HUES64 (cell line): ENCODE results near the gene DPP6.
"Not testable (repeated sequence)": the region's sequence is repeated elsewhere in the genome, so short reads cannot be mapped to it uniquely, and the experiment has no call there.

ENCODE experiments used
- H3K27ac ChIP-seq: 2 replicates; pipeline ENCODE4 v1.7.0; 2013; ENCODE audit warnings: low read depth, low read length, inconsistent platforms
- H3K27me3 ChIP-seq: 2 replicates; pipeline ENCODE4 v1.6.1; 2013; ENCODE audit warnings: mild to moderate bottlenecking, low read length; ENCODE audit not compliant: insufficient read depth
- H3K36me3 ChIP-seq: 2 replicates; pipeline ENCODE4 v1.6.1; 2013; ENCODE audit warnings: mild to moderate bottlenecking, low read length; ENCODE audit not compliant: insufficient read depth
- H3K4me1 ChIP-seq: 2 replicates; pipeline ENCODE4 v1.6.1; 2013; ENCODE audit warnings: mild to moderate bottlenecking, low read length, moderate library complexity; ENCODE audit not compliant: insufficient read depth
- H3K4me3 ChIP-seq: 2 replicates; pipeline ENCODE4 v1.5.1; 2013; ENCODE audit warnings: mild to moderate bottlenecking, low read length, moderate library complexity
- H3K9ac ChIP-seq: 2 replicates; pipeline ENCODE4 v1.6.1; 2013; ENCODE audit warnings: mild to moderate bottlenecking, low read depth, low read length
- H3K9me3 ChIP-seq: 2 replicates; pipeline ENCODE4 v1.6.1; 2013; ENCODE audit warnings: low read depth, low read length; ENCODE audit not compliant: insufficient read depth
- WGBS: fragments of 150-250, 120-280 bp; methylation state at CpG from one replicate; pipeline ENCODE4 v1.1.7; 2013; ENCODE audit warnings: missing lambda C conversion rate; 5-methylcytosine and 5-hydroxymethylcytosine counted together

DPP6 gene

DNA sequence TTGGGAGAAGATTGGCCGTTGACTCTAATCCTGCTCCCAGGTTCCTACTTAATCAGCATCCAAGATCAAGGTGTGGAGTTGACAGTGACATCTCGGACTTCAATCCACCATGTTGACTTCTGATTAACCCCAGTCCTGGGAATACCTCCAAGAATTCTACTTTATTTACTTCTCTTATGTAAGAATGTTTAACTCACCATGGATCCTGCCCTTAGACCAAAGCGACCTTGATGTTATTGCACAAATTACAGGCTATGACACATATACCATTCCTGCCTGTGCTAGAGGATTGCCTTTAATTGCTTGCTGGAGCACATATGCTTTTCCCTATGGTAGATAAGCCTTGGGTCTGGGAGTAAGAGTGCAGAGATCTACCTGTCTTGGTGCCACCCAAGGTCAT lies 28.1 kb downstream of the DPP6 start:
- H3K27me3 ChIP-seq, H3K9ac ChIP-seq, H3K27ac ChIP-seq, H3K4me1 ChIP-seq, H3K9me3 ChIP-seq, H3K36me3 ChIP-seq, H3K4me3 ChIP-seq: not testable (repeated sequence)
- WGBS = 100% methylated on average over 1 of the region's 3 CpGs

DNA sequence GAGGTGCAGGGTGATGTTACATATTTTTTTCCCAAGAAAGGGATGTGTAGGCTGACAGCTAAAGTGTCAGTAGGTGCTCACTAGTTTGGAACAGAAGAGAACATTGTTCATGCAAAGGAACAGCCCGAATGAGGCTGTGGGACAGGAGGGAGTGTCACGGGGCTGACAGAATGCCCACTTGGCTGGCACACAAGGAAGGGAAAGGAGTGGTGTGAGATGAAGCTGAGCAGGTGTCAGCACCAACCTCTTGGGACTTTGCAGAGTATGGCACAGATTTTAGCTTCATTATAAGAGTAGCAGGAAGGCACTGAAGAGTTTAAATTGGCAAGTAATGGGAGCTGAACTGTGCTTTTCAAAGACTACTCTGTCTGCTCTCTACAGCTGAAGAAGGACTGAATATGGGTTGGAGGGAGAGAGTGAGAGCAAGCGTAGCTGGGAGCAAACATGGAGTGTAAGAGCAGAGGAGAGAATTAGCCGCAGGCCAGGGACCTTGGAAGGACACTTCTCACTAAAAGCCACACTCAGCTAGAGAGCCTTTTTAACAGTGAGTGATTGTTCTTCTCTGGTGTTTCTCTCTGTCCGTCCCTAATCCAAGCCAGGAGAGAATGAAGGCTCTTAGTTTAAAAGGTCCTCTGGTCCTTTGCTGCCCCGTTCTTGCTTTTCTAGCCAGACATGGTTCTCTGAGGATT lies 35.0 kb downstream of the DPP6 start:
- not testable (repeated sequence) for H3K9me3 ChIP-seq, H3K36me3 ChIP-seq, H3K4me3 ChIP-seq, H3K27ac ChIP-seq, H3K27me3 ChIP-seq, H3K9ac ChIP-seq, H3K4me1 ChIP-seq
- 95% methylated on average over 4 of the region's 6 CpGs for WGBS

DNA sequence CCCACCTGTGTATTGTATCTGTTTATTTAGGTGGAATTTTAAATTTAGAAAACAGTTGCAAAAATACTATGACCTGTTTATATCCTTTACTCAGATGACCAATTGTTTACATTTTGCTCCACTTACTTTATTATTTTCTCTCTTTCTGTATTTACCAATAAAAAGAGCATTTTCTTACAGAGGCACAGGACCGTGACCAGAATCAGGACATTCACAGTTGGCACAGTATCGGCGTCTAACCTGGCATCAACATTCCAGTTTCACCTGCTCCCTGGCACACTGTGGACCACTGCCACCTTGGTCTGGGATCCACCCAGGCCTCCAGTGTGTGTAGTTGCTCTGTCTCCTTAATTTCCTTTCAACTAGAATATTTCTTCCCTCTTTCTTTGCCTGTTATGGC lies 39.9 kb downstream of the DPP6 start:
- H3K27ac ChIP-seq, H3K4me3 ChIP-seq, H3K4me1 ChIP-seq, H3K27me3 ChIP-seq, H3K36me3 ChIP-seq, H3K9ac ChIP-seq, H3K9me3 ChIP-seq: not testable (repeated sequence)
- WGBS = 91% methylated on average over 3 of the region's 3 CpGs

DNA sequence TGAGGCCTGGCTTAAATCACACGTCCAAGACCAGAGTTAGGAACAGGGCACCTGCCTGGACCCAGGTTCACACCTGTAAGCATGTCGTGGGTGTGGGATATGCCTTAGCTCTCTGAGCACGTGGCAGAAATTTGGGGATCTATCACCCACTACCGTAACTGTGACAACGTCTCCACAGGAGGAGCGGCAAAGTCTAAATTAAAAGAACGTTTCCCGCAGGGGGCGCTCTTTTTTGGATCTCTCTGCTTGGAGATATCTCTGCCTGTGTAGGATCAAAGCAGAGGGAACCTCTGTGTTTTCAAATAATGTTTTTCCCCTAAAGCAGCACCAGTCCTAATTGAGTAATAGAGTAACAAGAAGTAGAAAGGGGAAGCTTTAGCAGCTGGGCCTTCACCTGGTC lies 43.0 kb downstream of the DPP6 start:
- H3K9ac ChIP-seq, H3K36me3 ChIP-seq, H3K4me1 ChIP-seq, H3K4me3 ChIP-seq, H3K27me3 ChIP-seq, H3K9me3 ChIP-seq, H3K27ac ChIP-seq: not testable (repeated sequence)
- 84% methylated on average over 9 of the region's 9 CpGs for WGBS

DNA sequence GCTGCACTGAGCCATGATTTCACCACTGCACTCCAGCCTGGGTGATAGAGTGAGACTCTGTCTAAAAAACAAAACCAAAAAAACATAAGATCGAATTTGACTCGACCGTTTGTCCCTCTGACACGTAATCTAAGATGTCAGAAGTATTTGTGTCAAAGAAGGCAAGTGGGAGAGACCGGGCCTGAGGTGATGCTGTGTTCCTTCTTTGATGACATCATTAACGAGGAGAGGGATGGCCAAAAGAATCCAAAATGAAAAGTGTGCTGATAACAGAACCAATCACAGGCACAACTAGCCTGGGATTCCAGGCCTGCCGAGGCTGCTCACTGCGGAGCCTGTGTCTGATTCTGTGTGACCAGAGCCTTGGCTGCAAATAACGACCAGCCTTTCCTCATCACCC lies 52.9 kb downstream of the DPP6 start:
- WGBS = 96% methylated on average over 9 of the region's 9 CpGs
- H3K27ac ChIP-seq, H3K4me1 ChIP-seq, H3K9me3 ChIP-seq, H3K9ac ChIP-seq, H3K27me3 ChIP-seq, H3K4me3 ChIP-seq, H3K36me3 ChIP-seq: not testable (repeated sequence)

DNA sequence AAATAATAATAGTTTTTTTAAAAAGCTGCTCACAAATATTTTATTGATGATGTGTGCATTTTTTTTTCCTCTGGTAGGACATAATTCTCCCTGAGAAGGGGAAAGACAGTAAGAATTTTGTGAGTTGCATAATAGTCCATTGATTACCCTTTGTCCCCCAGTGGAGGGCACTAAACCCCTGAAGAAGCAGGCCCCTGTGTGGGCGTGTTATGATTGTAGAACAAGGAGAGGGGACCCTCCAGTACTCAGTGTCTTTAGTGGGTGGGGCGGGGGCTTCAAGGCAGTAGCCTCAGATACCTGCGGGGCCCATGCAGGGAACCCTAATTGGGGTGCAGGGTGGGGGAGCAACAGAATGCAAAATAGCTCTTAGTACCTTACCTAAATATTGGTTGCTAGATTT lies 57.4 kb downstream of the DPP6 start:
- H3K4me3 ChIP-seq, H3K4me1 ChIP-seq, H3K27me3 ChIP-seq, H3K27ac ChIP-seq, H3K9me3 ChIP-seq, H3K36me3 ChIP-seq, H3K9ac ChIP-seq: not testable (repeated sequence)
- no CpG with 5 or more reads among the region's 3 CpGs for WGBS

DNA sequence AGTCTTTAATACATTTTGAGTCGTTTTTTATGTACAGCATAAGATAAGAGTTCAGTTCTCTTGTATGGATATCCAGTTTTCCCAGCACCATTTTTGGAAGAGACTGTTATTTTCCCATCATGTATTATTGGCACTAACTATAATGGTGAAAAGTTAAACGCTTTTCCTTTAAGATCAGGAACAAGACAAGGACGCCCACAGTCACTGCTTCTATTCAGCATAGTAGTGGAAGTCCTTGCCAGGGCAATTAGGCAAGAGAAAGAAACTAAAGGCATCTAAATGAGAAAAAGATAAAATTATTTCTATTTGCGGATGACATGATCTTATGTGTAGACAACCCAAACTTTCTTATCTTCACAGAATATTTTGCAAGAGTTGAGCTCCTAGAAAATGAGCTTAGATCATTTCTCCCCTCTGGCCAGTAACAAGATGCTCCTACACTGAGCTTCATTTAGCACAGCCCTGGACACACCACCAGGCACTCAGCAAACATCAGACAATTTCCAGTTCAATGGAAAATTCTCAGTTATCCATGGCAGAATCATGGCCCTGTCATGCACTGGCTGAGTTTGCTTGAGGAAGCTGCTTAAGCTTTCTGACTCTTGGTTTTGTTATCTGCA lies 61.6 kb downstream of the DPP6 start:
- not testable (repeated sequence) for H3K4me1 ChIP-seq, H3K9ac ChIP-seq, H3K9me3 ChIP-seq, H3K4me3 ChIP-seq, H3K27ac ChIP-seq, H3K27me3 ChIP-seq, H3K36me3 ChIP-seq
- WGBS = 93% methylated on average over 3 of the region's 4 CpGs

DNA sequence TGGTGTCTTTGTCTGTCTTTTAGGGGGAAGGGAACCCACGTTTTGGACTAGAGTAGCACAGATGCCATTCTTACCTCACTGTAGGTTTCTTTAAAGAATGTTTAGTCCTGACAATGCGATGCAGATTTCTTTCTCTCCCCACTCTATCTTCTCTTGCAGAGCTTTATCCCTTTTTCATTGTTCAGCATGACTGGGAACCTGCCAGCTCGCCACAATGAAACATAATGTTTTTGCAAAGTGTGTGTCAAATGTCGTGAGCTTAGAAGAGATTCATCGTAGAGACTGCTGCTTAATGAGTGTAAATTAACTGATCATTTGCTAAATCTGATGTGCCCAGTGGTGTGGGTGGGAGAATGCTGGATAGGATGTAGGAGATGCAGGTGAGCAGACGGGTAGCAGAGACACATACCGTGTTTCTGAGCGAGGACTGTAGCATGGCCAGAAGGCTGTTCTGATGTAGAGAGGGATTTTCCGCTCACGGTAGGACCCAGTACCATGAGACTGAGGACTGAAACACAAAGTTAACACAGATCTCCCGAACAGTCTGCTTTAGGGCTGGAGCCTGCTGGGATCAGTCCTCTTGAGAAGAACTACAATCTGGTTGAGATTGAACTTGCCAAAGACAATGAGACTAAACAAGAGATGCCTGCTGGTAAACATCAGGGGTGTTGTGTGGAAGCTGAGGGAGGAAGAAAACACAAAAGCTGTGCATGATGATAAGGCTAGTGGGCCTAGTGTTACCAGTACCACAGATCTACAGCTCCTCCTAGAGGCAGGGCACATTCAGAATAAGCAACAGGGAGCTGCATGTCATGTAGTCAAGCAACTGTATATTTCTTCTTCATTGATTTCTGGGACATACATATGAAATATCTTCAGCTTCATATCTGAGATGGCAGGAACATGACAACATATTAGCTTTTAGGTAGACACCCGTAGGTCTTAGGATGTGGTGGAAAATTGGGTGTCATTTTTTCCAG lies 65.5 kb downstream of the DPP6 start:
- H3K4me3 ChIP-seq, H3K27me3 ChIP-seq, H3K4me1 ChIP-seq, H3K9ac ChIP-seq, H3K36me3 ChIP-seq, H3K9me3 ChIP-seq, H3K27ac ChIP-seq: not testable (repeated sequence)
- WGBS = 79% methylated on average over 10 of the region's 12 CpGs

DNA sequence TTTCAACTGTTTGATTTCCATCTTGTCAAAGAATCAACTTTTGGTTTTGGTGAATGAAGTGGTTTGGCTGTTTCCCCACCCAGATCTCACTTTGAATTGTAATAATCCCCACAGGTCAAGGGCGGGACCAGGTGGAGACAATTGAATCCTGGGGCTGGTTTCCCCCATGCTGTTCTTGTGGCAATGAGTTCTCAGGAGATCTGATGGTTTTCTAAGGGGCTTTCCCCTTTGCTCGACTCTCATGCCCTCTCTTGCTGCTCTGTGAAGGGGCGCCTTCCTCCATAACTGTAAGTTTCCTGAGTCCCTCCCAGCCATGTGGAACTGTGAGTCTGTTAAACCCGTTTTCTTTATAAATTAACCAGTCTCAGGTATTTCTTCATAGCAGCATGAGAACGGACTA lies 68.6 kb downstream of the DPP6 start:
- WGBS = 77% methylated on average over 5 of the region's 5 CpGs

DNA sequence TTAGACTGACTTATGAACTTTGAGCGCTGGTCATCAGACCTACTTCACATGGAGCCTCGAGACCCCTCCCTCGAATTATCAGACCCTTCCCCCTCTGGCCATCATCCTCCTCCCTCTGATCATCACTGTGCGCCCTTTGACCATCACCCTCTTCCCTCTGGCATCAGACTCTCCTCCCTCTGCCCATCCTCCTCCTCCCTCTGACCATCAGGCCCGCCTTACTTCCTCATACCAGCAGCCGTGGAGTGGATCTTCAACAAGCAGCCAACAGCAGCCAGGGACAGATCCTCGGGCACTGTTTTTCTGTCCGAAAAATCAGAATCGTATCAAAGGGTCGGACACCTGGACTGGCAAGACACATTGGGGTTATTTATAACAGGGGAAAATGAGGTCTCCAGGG lies 70.5 kb downstream of the DPP6 start:
- H3K4me1 ChIP-seq, H3K27me3 ChIP-seq, H3K4me3 ChIP-seq, H3K36me3 ChIP-seq, H3K27ac ChIP-seq, H3K9ac ChIP-seq, H3K9me3 ChIP-seq: not testable (repeated sequence)
- 92% methylated on average over 6 of the region's 10 CpGs for WGBS

More for the DNA sequence above, 68.6 kb downstream of the DPP6 start:
- not testable (repeated sequence) for H3K4me1 ChIP-seq, H3K4me3 ChIP-seq, H3K9ac ChIP-seq, H3K36me3 ChIP-seq, H3K27ac ChIP-seq, H3K27me3 ChIP-seq, H3K9me3 ChIP-seq

DNA sequence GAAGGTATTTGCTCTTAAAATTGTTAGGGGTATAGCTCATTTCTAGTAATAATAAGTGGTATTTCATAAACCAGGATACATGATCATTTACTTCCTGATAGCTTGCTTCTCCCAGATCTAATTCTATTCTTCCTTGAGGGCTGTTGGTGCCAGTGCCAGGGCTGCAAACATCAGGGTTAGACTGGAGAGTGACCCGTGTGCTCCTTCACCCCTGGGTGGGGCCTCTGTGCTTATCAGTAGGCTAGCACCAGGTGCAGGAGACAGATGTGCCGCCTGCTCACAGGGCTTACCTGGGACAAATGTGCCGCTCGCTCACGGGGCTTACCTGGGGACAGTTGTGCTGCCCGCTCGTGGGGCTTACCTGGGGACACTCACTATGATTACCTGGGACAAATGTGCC lies 71.2 kb downstream of the DPP6 start:
- H3K9ac ChIP-seq, H3K27ac ChIP-seq, H3K27me3 ChIP-seq, H3K4me3 ChIP-seq, H3K4me1 ChIP-seq, H3K36me3 ChIP-seq, H3K9me3 ChIP-seq: not testable (repeated sequence)
- 93% methylated on average over 7 of the region's 7 CpGs for WGBS
